Activated CD8-positive, alpha-beta memory T cell treated with anti-CD3 and anti-CD28 coated beads, Interleukin-2, amount 10 ng/mL, durations not matched to agents 7 days and 5 days (primary cell): ENCODE results near the gene CDH26. TPM values are rescaled to one million over a fixed set of nuclear protein-coding genes. Genes with fewer than 3 reads are reported as not detected.

Experiments used
- ATAC-seq: fragments of 150-1000 bp; cut with Tn5 transposase; one replicate; pipeline ENCODE4 v1.10.0; 2021; ENCODE audit warnings: moderate library complexity
- CTCF ChIA-PET: fragments of 350-600 bp; sonication (Branson Sonifier 250); formaldehyde crosslinking; loops from one replicate; lab custom pipeline; 2021; ENCODE audit warnings: antibody characterized with exemption; lab: Charles Lee
- DNase-seq: peaks from one replicate; pipeline ENCODE4 v3.0.0-alpha.2; 2020
- H3K27ac Mint-ChIP-seq: one replicate; pipeline ENCODE4 v1.8.0; 2021; ENCODE audit warnings: mild to moderate bottlenecking, mixed read lengths
- H3K27me3 Mint-ChIP-seq: one replicate; pipeline ENCODE4 v1.8.0; 2021; ENCODE audit warnings: mixed read lengths
- H3K36me3 Mint-ChIP-seq: one replicate; pipeline ENCODE4 v1.8.0; 2021; ENCODE audit warnings: mild to moderate bottlenecking, mixed read lengths
- H3K4me1 Mint-ChIP-seq: one replicate; pipeline ENCODE4 v1.8.0; 2021; ENCODE audit warnings: mixed read lengths
- H3K4me3 Mint-ChIP-seq: one replicate; pipeline ENCODE4 v1.8.0; 2021; ENCODE audit warnings: mild to moderate bottlenecking, moderate library complexity, mixed read lengths
- H3K9me3 Mint-ChIP-seq: one replicate; pipeline ENCODE4 v1.8.0; 2022; ENCODE audit warnings: low read depth, mixed read lengths
- total RNA-seq, 2 experiments: library from RNA; stranded (reverse); gene quantifications; one replicate each; pipeline ENCODE4 v1.2.3, GENCODE V29; 2021

CDH26 gene
- total RNA-seq, 2 experiments from 2014 or later: 0.42 to 1.5 TPM

- Mint-ChIP-seq H3K27ac (no peak overlapping the region), H3K9me3 (peaks cover 3% of the 10 kb centered on the region), H3K4me3 (no peak overlapping the region), H3K27me3 (peaks cover 56% of the 10 kb centered on the region), H3K4me1 (peaks cover 29% of the 10 kb centered on the region), H3K36me3 (peaks cover 2% of the 10 kb centered on the region)
- CTCF ChIA-PET: interaction anchor here (1.3 kb wide), 1 partner anchor 8 kb away, joined by 3 read pairs; no protein-coding TSS in a partner anchor
- no peak for ATAC-seq
- no peak for DNase-seq
These were observed 55.3 kb downstream of the CDH26 start for GRCh38 chr20:60013296-60014139.

- no peak overlapping the region for H3K27ac Mint-ChIP-seq
- H3K4me1 Mint-ChIP-seq: peaks cover 14% of the 10 kb centered on the region
- peaks cover 45% of the 10 kb centered on the region for H3K27me3 Mint-ChIP-seq
- peaks cover 3% of the 10 kb centered on the region for H3K9me3 Mint-ChIP-seq
- CTCF ChIA-PET: no interaction called here
- no peak overlapping the region for H3K4me3 Mint-ChIP-seq
- H3K36me3 Mint-ChIP-seq: peaks cover 5% of the 10 kb centered on the region
- ATAC-seq: no peak
- DNase-seq: no peak
These were observed 58.2 kb downstream of the CDH26 start for GRCh38 chr20:60016406-60016805.

GRCh38 chr20:60020251-60020650, 62.0 kb downstream of the CDH26 start:
- peaks cover 5% of the 10 kb centered on the region for H3K36me3 Mint-ChIP-seq

GRCh38 chr20:60021104-60021503, 62.9 kb downstream of the CDH26 start:
- peaks cover 5% of the 10 kb centered on the region for H3K36me3 Mint-ChIP-seq
- CTCF ChIA-PET: interaction anchor here (1.2 kb wide), 1 partner anchor 8 kb away, joined by 3 read pairs; no protein-coding TSS in a partner anchor
- H3K27ac Mint-ChIP-seq: no peak overlapping the region
- H3K9me3 Mint-ChIP-seq: peaks cover 3% of the 10 kb centered on the region
- H3K27me3 Mint-ChIP-seq: peaks cover 15% of the 10 kb centered on the region
- no peak overlapping the region for H3K4me3 Mint-ChIP-seq
- H3K4me1 Mint-ChIP-seq: peaks cover 6% of the 10 kb centered on the region
- ATAC-seq: no peak
- no peak for DNase-seq

More at GRCh38 chr20:60020251-60020650, 62.0 kb downstream of the CDH26 start:
- DNase-seq (no peak), ATAC-seq (no peak)
- peaks cover 6% of the 10 kb centered on the region for H3K4me1 Mint-ChIP-seq
- peaks cover 3% of the 10 kb centered on the region for H3K9me3 Mint-ChIP-seq
- H3K27ac Mint-ChIP-seq: no peak overlapping the region
- H3K4me3 Mint-ChIP-seq: no peak overlapping the region
- CTCF ChIA-PET: no interaction called here
- peaks cover 23% of the 10 kb centered on the region for H3K27me3 Mint-ChIP-seq

GRCh38 chr20:60022849-60023248, 64.6 kb downstream of the CDH26 start:
- no peak for DNase-seq
- no peak overlapping the region for H3K27ac Mint-ChIP-seq
- CTCF ChIA-PET: no interaction called here
- no peak for ATAC-seq
- peaks cover 5% of the 10 kb centered on the region for H3K36me3 Mint-ChIP-seq
- H3K9me3 Mint-ChIP-seq: peaks cover 3% of the 10 kb centered on the region
- no peak overlapping the region for H3K4me3 Mint-ChIP-seq
- no peaks in the 10 kb centered on the region for H3K27me3 Mint-ChIP-seq
- peaks cover 6% of the 10 kb centered on the region for H3K4me1 Mint-ChIP-seq

GRCh38 chr20:60024245-60024644, 66.0 kb downstream of the CDH26 start:
- H3K27ac Mint-ChIP-seq: no peak overlapping the region
- ATAC-seq (peak; percentile 30), DNase-seq (no peak)
- H3K36me3 Mint-ChIP-seq: peaks cover under 1% of the 10 kb centered on the region
- H3K4me3 Mint-ChIP-seq: no peak overlapping the region
- no peaks in the 10 kb centered on the region for H3K27me3 Mint-ChIP-seq
- CTCF ChIA-PET: interaction anchor here (2.0 kb wide), 1 partner anchor 33 kb away, joined by 4 read pairs; no protein-coding TSS in a partner anchor
- H3K4me1 Mint-ChIP-seq: peaks cover 6% of the 10 kb centered on the region
- peaks cover 3% of the 10 kb centered on the region for H3K9me3 Mint-ChIP-seq

GRCh38 chr20:60024801-60025200, 66.6 kb downstream of the CDH26 start:
- DNase-seq: no peak
- no peaks in the 10 kb centered on the region for H3K36me3 Mint-ChIP-seq
- no peak for ATAC-seq
- no peaks in the 10 kb centered on the region for H3K27me3 Mint-ChIP-seq
- no peak overlapping the region for H3K27ac Mint-ChIP-seq
- no peak overlapping the region for H3K4me3 Mint-ChIP-seq
- CTCF ChIA-PET: interaction anchor here (2.0 kb wide), 1 partner anchor 33 kb away, joined by 4 read pairs; no protein-coding TSS in a partner anchor
- H3K4me1 Mint-ChIP-seq: peaks cover 6% of the 10 kb centered on the region
- H3K9me3 Mint-ChIP-seq: peaks cover 3% of the 10 kb centered on the region

GRCh38 chr20:60026010-60026409, 67.8 kb downstream of the CDH26 start:
- no peaks in the 10 kb centered on the region for H3K36me3 Mint-ChIP-seq
- no peak overlapping the region for H3K4me3 Mint-ChIP-seq
- H3K4me1 Mint-ChIP-seq: peaks cover 6% of the 10 kb centered on the region
- CTCF ChIA-PET: no interaction called here
- peaks cover 3% of the 10 kb centered on the region for H3K9me3 Mint-ChIP-seq
- H3K27ac Mint-ChIP-seq: no peak overlapping the region
- ATAC-seq: no peak
- no peak for DNase-seq
- H3K27me3 Mint-ChIP-seq: no peaks in the 10 kb centered on the region

GRCh38 chr20:60030471-60030870, 72.2 kb downstream of the CDH26 start:
- no peaks in the 10 kb centered on the region for H3K4me1 Mint-ChIP-seq
- H3K36me3 Mint-ChIP-seq: no peaks in the 10 kb centered on the region
- H3K9me3 Mint-ChIP-seq: peaks cover 3% of the 10 kb centered on the region
- no peaks in the 10 kb centered on the region for H3K27me3 Mint-ChIP-seq
- H3K27ac Mint-ChIP-seq: no peak overlapping the region
- no peak for DNase-seq
- H3K4me3 Mint-ChIP-seq: no peak overlapping the region
- ATAC-seq: no peak
- CTCF ChIA-PET: no interaction called here

GRCh38 chr20:60031107-60031506, 72.9 kb downstream of the CDH26 start:
- no peaks in the 10 kb centered on the region for H3K36me3 Mint-ChIP-seq
- H3K27ac Mint-ChIP-seq: no peak overlapping the region
- no peaks in the 10 kb centered on the region for H3K27me3 Mint-ChIP-seq
- no peak overlapping the region for H3K4me3 Mint-ChIP-seq
- ATAC-seq (no peak), DNase-seq (no peak)
- H3K9me3 Mint-ChIP-seq: peaks cover 5% of the 10 kb centered on the region
- no peaks in the 10 kb centered on the region for H3K4me1 Mint-ChIP-seq
- CTCF ChIA-PET: no interaction called here

- CTCF ChIA-PET: no interaction called here
- H3K4me1 Mint-ChIP-seq: no peaks in the 10 kb centered on the region
- H3K27me3 Mint-ChIP-seq: peaks cover 3% of the 10 kb centered on the region
- H3K36me3 Mint-ChIP-seq: no peaks in the 10 kb centered on the region
- no peak overlapping the region for H3K4me3 Mint-ChIP-seq
- H3K27ac Mint-ChIP-seq: no peak overlapping the region
- H3K9me3 Mint-ChIP-seq: peaks cover 6% of the 10 kb centered on the region
- ATAC-seq: no peak
- DNase-seq: no peak
These were observed 76.2 kb downstream of the CDH26 start for GRCh38 chr20:60034231-60035110.

- H3K27ac Mint-ChIP-seq: no peak overlapping the region
- peaks cover 6% of the 10 kb centered on the region for H3K27me3 Mint-ChIP-seq
- CTCF ChIA-PET: interaction anchor here (0.6 kb wide), 2 partner anchors 169 to 184 kb away, joined by 3 read pairs; no protein-coding TSS in a partner anchor
- no peaks in the 10 kb centered on the region for H3K36me3 Mint-ChIP-seq
- H3K4me1 Mint-ChIP-seq: no peaks in the 10 kb centered on the region
- H3K9me3 Mint-ChIP-seq: peaks cover 6% of the 10 kb centered on the region
- DNase-seq (no peak), ATAC-seq (no peak)
- H3K4me3 Mint-ChIP-seq: no peak overlapping the region
These were observed 77.3 kb downstream of the CDH26 start for GRCh38 chr20:60035486-60035885.

- DNase-seq: no peak
- peaks cover 6% of the 10 kb centered on the region for H3K27me3 Mint-ChIP-seq
- CTCF ChIA-PET: no interaction called here
- no peak overlapping the region for H3K27ac Mint-ChIP-seq
- H3K36me3 Mint-ChIP-seq: no peaks in the 10 kb centered on the region
- no peaks in the 10 kb centered on the region for H3K4me1 Mint-ChIP-seq
- peaks cover 6% of the 10 kb centered on the region for H3K9me3 Mint-ChIP-seq
- no peak for ATAC-seq
- H3K4me3 Mint-ChIP-seq: no peak overlapping the region
These were observed 78.1 kb downstream of the CDH26 start for GRCh38 chr20:60036346-60036745.
